OCI-LY7 (cell line): Measurements from ENCODE around the gene SERPINB2. TPM values are rescaled to one million over a fixed set of nuclear protein-coding genes. Genes with fewer than 3 reads are reported as not detected.

ENCODE experiments used
- BruUV-seq: library from RNA; stranded (reverse); fragments of 400-500 nt; replicated peaks from 2 replicates; lab custom pipeline; 2021; lab: Mats Ljungman, UMichigan
- CTCF ChIA-PET: fragments of 300-600 bp; sonication (Branson Sonifier 250); formaldehyde crosslinking; loops from one replicate; lab custom pipeline; 2022; ENCODE audit warnings: antibody characterized with exemption; ENCODE audit not compliant: unreplicated experiment; lab: Charles Lee
- POLR2A ChIA-PET: fragments of 300-600 bp; sonication (Branson Sonifier 250); formaldehyde crosslinking; loops from one replicate; lab custom pipeline; 2022; ENCODE audit warnings: antibody characterized with exemption; lab: Charles Lee
- DNase-seq: peaks from one replicate; pipeline ENCODE4 v3.0.0-alpha.2; 2015; ENCODE audit warnings: low spot score
- H2AFZ ChIP-seq: fragments of 200-600 bp; sonication (generic), shearing (Covaris generic); 2 replicates; pipeline ENCODE4 v1.6.1; 2014; ENCODE audit warnings: mild to moderate bottlenecking, antibody characterized with exemption, low read length, moderate library complexity
- H3K27ac ChIP-seq: fragments of 200-600 bp; sonication (generic); 2 replicates; pipeline ENCODE4 v1.5.1; 2014; ENCODE audit warnings: mixed run types, low read depth, mild to moderate bottlenecking, moderate library complexity, low read length, inconsistent platforms; ENCODE audit not compliant: poor library complexity, severe bottlenecking
- H3K36me3 ChIP-seq: fragments of 200-600 bp; sonication (generic); 2 replicates; pipeline ENCODE4 v1.6.1; 2014; ENCODE audit warnings: mild to moderate bottlenecking, antibody characterized with exemption, low read length, moderate library complexity, mixed read lengths; ENCODE audit not compliant: insufficient read depth
- H3K4me1 ChIP-seq: fragments of 200-600 bp; sonication (generic); 2 replicates; pipeline ENCODE4 v1.5.1; 2014; ENCODE audit warnings: mild to moderate bottlenecking, low read length; ENCODE audit not compliant: insufficient read depth, poor library complexity, severe bottlenecking
- H3K4me2 ChIP-seq: fragments of 200-600 bp; sonication (generic); 2 replicates; pipeline ENCODE4 v1.6.1; 2014; ENCODE audit warnings: mild to moderate bottlenecking, low read length
- H3K4me3 ChIP-seq: fragments of 200-600 bp; sonication (generic); 2 replicates; pipeline ENCODE4 v1.5.1; 2014; ENCODE audit warnings: mild to moderate bottlenecking, low read depth, low read length; ENCODE audit not compliant: poor library complexity, severe bottlenecking
- H3K79me2 ChIP-seq: fragments of 200-600 bp; sonication (generic); 2 replicates; pipeline ENCODE4 v1.6.1; 2016; ENCODE audit warnings: low read depth, mild to moderate bottlenecking, low read length, moderate library complexity, mixed read lengths; ENCODE audit not compliant: insufficient read depth
- H3K9me2 ChIP-seq: fragments of 200-600 bp; sonication (generic); 2 replicates; pipeline ENCODE4 v1.6.1; 2016; ENCODE audit warnings: mild to moderate bottlenecking, low read length, mixed read lengths; ENCODE audit not compliant: insufficient read depth
- H3K9me3 ChIP-seq: fragments of 200-600 bp; sonication (generic); 2 replicates; pipeline ENCODE4 v1.6.1; 2014; ENCODE audit warnings: mild to moderate bottlenecking, mixed run types, low read length, mixed read lengths
- H4K20me1 ChIP-seq: fragments of 200-600 bp; sonication (generic); 2 replicates; pipeline ENCODE4 v1.6.1; 2014; ENCODE audit warnings: mild to moderate bottlenecking, antibody characterized with exemption, low read length, moderate library complexity, mixed read lengths; ENCODE audit not compliant: insufficient read depth
- CTCF ChIP-seq: fragments of 200-600 bp; sonication (generic); conservative IDR thresholded peaks from 2 replicates; pipeline ENCODE4 v1.5.1; 2014; ENCODE audit warnings: mild to moderate bottlenecking, antibody characterized with exemption, low read length, moderate library complexity, mixed read lengths
- EZH2phosphoT487 ChIP-seq: fragments of 200-600 bp; sonication (generic); IDR thresholded peaks from 2 replicates; pipeline ENCODE4 v1.6.1; 2018; ENCODE audit warnings: low read depth, borderline replicate concordance, mild to moderate bottlenecking, mixed run types, antibody characterized with exemption, low read length, moderate library complexity, mixed read lengths
- intact Hi-C: fragments of 100-400 bp; cut with micrococcal nuclease; formaldehyde crosslinking; loops from one replicate; pipeline ENCODE4 v1.10.0; 2022; ENCODE audit not compliant: unreplicated experiment
- total RNA-seq, 2 experiments: library from RNA; depleted of rRNA in 1 of 2; stranded (reverse); fragments of >200 nt in 1 of 2; shearing (Covaris generic) in 1 of 2; gene quantifications; 2 replicates each; pipeline ENCODE4 v1.2.3, GENCODE V29; 2014 to 2022

The SERPINB2 gene
- total RNA-seq, 2 experiments from 2014 or later, result not detected

- TF ChIP-seq EZH2phosphoT487, result no peak
- TF ChIP-seq CTCF, result no peak
- CTCF ChIA-PET, result no interaction called here
Measured at GRCh38 chr18:63869851-63870250, 17.7 kb upstream of the SERPINB2 start.

GRCh38 chr18:63871836-63872235 is 15.7 kb upstream of the SERPINB2 start:
- Histone ChIP-seq H3K27ac (no peak overlapping the region), H3K9me2 (no peaks in the 10 kb centered on the region), H3K9me3 (no peaks in the 10 kb centered on the region), H3K36me3 (no peaks in the 10 kb centered on the region), H3K4me3 (no peak overlapping the region), H4K20me1 (no peaks in the 10 kb centered on the region), H2AFZ (no peak overlapping the region), H3K4me2 (no peak overlapping the region), H3K79me2 (no peaks in the 10 kb centered on the region), H3K4me1 (no peaks in the 10 kb centered on the region)
- BruUV-seq, result no TSS peak
- intact Hi-C loops, result no loop called here
- ChIA-PET CTCF (no interaction called here), POLR2A (interaction anchor here (1.1 kb wide), 2 partner anchors 13 to 116 kb away, joined by 4 read pairs; no protein-coding TSS in a partner anchor)
- TF ChIP-seq CTCF, result no peak
- no peak for TF ChIP-seq EZH2phosphoT487
- no peak for DNase-seq

More at GRCh38 chr18:63869851-63870250, 17.7 kb upstream of the SERPINB2 start:
- H3K9me2 ChIP-seq, result no peaks in the 10 kb centered on the region
- H4K20me1 ChIP-seq, result no peaks in the 10 kb centered on the region
- no peaks in the 10 kb centered on the region for H3K36me3 ChIP-seq
- no peak overlapping the region for H3K27ac ChIP-seq
- no peaks in the 10 kb centered on the region for H3K9me3 ChIP-seq
- H3K4me3 ChIP-seq, result no peak overlapping the region
- no peaks in the 10 kb centered on the region for H3K4me1 ChIP-seq
- no peak overlapping the region for H2AFZ ChIP-seq
- intact Hi-C loops, result no loop called here
- H3K79me2 ChIP-seq, result no peaks in the 10 kb centered on the region
- no TSS peak for BruUV-seq
- POLR2A ChIA-PET, result no interaction called here
- DNase-seq, result no peak
- H3K4me2 ChIP-seq, result no peak overlapping the region

GRCh38 chr18:63872586-63872985 is 14.9 kb upstream of the SERPINB2 start:
- POLR2A ChIA-PET, result interaction anchor here (1.1 kb wide), 1 partner anchor 12 kb away, joined by 4 read pairs; no protein-coding TSS in a partner anchor
- Histone ChIP-seq H3K4me2 (no peak overlapping the region), H3K27ac (no peak overlapping the region), H3K9me2 (no peaks in the 10 kb centered on the region), H4K20me1 (no peaks in the 10 kb centered on the region), H2AFZ (no peak overlapping the region), H3K9me3 (no peaks in the 10 kb centered on the region), H3K4me1 (no peaks in the 10 kb centered on the region), H3K4me3 (no peak overlapping the region), H3K36me3 (no peaks in the 10 kb centered on the region), H3K79me2 (no peaks in the 10 kb centered on the region)
- intact Hi-C loops, result no loop called here
- CTCF ChIA-PET, result no interaction called here
- TF ChIP-seq CTCF, result no peak
- BruUV-seq, result no TSS peak
- DNase-seq, result no peak
